ENCODE results near the gene WDR82. TPM values are rescaled to one million over a fixed set of nuclear protein-coding genes. Genes with fewer than 3 reads are reported as not detected.
A peak's percentile ranks its signal among the peaks of the same experiment; 100 is the strongest.

WDR82 gene
- total and polyA plus RNA-seq, 9 of the 15 experiments (the other 6 are each of a cell fraction or from before 2014, with no cell fraction given): 6.4 to 62.9 (median 37.1) TPM

GRCh38 chr3:52291508-52292181 is 13.2 kb upstream of the WDR82 start (continued):
- TF ChIP-seq ATF4 (CRISPR knock-in tag; IDR thresholded peaks at IDR 0.05) (no peak), ZNF282 (CRISPR knock-in tag; IDR thresholded peaks at IDR 0.05) (no peak), ARID2 (IDR thresholded peaks at IDR 0.05) (peak; percentile 46; the same call in 1 of the 2 replicates), PURB (CRISPR knock-in tag; IDR thresholded peaks at IDR 0.05; ENCODE audit: low read depth) (no peak), CC2D1A (IDR thresholded peaks at IDR 0.05) (peak; percentile 58; the same call in 1 of the 2 replicates), ZNF778 (CRISPR knock-in tag; IDR thresholded peaks at IDR 0.05) (no peak), MCM7 (IDR thresholded peaks at IDR 0.05) (no peak), ZNF592 (IDR thresholded peaks at IDR 0.05) (no peak), MAFF (IDR thresholded peaks at IDR 0.05; ENCODE audit: low read length) (no peak), RB1 (IDR thresholded peaks at IDR 0.05; ENCODE audit: low read depth) (peak; percentile 56; the same call in 1 of the 2 replicates), TEAD2 (tag; IDR thresholded peaks at IDR 0.05) (no peak), DEAF1 (CRISPR knock-in tag; IDR thresholded peaks at IDR 0.05) (peak; percentile 45; the same call in 1 of the 2 replicates), CTCF (IDR thresholded peaks at IDR 0.05 in 2 of 3, conservative IDR thresholded peaks at IDR 0.05 in 1 of 3; ENCODE audit: insufficient read depth in 2 of 3, low read depth in 1 of 3, low read length in 3 of 3) (peak; percentile 60 to 77 (median 77)), PCBP1 (IDR thresholded peaks at IDR 0.05; ENCODE audit: low read depth, low read length, poor library complexity, severe bottlenecking) (no peak), FOXJ3 (CRISPR knock-in tag; IDR thresholded peaks at IDR 0.05) (no peak), ATF7 (IDR thresholded peaks at IDR 0.05) (no peak), ZNF766 (CRISPR knock-in tag; conservative IDR thresholded peaks at IDR 0.05) (no peak), RAD21 (CRISPR knock-in tag; conservative IDR thresholded peaks at IDR 0.05 in 1 of 2, IDR thresholded peaks at IDR 0.05 in 1 of 2) (peak; percentile 80 to 87), ZNF431 (CRISPR knock-in tag; IDR thresholded peaks at IDR 0.05) (no peak)
